ENCODE results near the gene CEMIP.
"Not testable (repeated sequence)": the region's sequence is repeated elsewhere in the genome, so short reads cannot be mapped to it uniquely, and the experiment has no call there.

CEMIP gene

DNA sequence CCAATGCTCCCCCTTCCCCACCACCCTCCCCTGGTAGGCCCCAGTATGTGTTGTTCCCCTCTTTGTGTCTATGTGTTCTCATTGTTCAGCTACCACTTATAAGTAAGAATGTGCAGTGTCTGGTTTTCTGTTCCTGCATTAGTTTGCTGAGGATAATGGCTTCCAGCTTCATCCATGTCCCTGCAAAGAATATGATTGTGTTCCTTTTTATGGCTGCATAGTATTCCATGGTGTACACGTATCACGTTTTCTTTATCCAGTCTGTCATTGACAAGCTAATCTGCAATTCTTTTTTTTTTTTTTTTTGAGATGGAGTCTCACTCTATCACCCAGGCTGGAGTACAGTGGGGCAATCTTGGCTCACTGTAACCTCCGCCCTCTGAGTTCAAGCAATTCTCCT lies 15.9 kb upstream of the CEMIP start:
- DNase-seq, result not testable (repeated sequence)

DNA sequence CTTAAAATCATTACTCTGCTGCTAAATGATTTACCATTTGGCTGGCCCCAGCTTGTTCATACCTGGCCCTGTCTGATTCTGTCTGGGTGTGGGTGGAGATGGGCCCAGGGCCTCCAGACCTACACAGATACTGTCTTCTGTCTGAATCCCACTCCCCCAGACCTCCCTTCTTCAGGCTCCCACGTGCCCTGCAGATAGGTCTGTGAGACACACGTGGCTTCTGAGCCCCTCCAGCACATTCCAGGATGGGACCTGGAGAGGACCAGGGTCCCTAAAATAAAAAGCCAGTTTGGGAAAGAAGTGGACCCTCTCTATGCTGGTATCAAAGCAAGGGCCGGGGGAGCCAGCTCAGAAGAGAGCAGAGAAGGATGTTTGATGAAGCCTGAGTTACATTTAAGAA lies 14.6 kb upstream of the CEMIP start:
- DNase-seq, result no peak

DNA sequence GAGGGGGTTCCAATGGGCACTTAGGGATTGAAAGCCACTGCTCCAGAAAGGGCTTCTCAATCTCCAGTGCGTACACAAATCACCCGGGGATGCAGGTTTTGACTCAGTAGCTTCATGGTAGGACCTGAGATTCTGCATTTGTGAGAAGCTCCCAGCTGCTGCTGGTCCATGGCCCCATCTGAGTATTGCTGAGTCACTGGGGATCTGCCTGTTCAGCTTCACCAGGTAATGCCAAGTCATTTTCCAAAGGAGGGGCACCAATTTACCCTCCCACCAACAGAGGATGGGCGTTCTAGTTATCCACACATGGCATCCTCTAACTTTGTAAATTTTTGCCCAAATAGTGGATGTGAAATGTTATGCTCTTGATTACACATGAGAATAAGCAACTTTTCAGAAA lies 12.9 kb upstream of the CEMIP start:
- DNase-seq, result no peak

DNA sequence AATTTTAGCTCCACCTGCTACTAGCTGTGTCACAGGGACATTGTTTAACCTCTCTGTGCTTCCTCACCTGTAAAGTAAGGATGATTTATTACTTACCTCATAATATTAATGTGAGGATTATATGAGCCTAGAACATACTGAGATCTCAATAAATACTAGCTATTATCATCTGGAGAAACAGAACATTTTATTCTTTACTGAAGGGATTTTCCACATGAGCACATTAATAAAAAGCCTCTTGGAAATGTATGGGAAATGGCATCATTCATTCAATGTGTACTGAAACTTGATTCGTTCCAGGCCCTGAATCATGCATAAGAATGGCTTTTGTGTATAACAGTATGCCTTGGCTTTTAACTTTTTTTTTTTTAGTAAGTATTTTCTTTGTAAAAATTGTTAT lies 11.0 kb upstream of the CEMIP start:
- no peak for DNase-seq

DNA sequence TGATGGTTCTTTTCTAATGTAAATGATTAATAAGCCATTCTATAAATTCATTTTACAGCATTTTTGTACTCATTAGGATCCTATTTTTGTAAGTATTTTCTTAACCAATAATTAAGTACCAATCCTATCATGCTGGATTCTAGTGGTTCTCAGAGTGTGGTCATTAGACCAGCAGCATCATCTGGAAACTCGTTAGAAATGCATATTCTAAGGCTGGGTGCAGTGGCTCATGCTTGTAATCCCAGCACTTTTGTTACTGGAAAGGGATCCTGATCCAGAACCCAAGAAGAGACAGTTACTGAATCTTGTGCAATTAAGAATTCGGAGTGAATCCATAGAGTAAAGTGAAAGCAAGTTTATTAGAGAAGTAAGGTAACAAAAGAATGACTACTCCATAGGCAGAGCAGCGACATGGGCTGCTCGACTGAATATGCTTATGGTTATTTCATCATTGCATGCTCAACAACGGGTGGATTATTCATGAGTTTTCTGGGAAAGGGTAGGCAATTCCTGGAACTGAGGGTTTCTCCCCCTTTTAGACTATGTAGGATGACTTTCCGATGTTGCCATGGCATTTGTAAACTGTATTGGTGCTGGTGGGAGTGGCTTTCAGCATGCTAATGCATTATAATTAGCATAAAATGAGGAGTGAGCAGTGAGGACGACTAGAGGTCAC lies 9.9 kb upstream of the CEMIP start:
- no peak for DNase-seq

DNA sequence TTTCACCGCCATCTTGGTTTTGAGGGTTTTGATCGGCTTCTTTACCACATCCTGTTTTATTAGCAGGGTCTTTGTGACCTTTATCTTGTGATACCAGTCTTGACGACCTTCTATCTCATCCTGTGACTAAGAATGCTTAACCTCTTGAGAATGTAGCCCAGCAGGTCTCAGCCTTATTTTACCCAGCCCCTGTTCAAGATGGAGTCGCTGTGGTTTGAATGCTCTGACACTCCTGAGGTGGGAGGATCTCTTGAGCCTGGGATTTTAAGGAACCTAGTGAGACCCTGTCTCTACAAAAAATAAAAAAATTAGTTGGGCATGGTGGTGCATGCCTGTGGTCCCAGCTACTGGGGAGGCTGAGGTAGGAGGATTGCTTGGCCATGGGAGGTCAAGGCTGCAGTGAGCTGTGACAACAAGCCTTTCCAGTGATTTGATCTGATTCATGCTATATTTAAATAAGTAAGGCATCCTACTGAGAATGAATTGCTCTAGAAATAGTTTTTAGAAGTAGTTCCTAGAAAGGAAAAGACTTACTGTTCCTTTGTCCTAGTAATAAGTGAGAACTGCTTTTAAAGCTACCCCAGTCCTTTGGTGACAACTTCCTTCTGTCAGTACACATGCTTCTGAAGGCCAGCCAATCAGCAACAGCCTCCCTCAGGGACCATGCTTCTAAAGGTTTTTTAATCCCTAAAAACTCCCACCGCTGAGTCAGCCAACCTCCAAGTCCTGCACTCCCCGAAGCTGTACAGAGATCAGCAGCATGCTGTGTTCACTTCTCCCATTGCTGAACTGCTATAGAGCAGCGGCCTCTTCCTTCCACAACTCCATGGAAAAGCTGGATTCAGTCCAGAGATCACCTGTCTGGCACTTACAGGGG lies 9.1 kb upstream of the CEMIP start:
- DNase-seq, result no peak

DNA sequence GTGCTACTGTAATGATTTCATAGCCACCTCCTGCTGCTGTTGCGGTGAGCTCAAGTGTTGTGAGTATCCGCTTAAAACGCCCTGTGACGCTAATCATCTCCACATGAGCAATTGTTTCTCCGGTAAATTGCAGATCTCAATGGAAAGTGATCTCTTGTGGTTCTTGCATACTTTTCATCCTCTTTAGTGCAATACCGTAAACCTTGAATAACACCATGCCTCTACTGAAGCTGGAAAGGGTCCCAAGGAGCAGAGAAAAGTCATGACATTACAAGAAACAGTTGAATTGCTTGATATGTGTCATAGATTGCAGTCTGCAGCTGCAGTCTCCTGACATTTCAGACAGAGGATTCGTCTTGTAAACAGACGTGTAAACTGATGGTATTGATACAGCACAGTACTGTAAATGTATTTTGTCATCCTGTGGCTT lies 6.0 kb upstream of the CEMIP start:
- no peak for DNase-seq

DNA sequence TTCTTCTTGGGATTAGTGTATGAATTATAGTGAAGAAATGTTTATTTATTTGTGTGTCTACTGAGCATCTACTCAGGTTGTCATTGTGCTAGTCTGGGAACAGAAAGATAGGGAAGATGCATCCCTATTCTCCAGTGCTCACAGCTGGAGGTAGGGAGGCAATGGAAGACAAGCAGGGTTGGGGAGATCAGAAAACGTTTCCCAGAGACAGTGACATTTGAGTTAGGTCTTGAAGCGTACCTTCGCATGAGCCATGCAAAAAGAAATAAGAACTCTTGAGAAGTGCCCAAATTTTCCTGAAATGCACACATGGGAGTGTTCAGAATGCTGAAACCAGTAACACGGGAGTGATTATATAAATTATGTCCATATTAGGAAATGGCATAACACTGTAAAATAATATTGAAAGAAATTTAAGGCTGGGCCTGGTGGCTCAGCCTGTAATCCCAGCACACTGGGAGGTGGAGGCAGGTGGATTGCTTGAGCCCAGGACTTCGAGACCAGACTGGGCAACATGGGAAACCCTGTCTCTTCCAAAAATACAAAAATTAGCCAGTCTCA lies 5.3 kb upstream of the CEMIP start:
- no peak for DNase-seq

DNA sequence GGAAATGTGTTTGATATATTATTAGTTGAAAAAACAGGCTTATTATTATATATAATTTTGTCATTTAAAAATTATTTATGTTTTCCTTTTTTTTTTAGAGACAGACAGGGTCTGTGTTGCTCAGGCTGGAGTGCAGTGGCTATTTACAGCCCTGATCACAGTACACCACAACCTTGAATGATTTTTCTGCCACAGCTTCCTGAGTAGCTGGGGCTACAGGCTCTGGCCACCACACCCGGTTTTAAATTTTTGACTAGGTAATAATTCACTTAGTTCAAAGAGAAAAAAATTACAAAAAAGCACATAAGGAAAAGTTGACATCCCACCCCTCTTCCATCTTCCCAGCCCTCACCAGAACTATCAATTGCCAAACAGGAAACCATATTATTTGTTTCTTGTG lies 4.7 kb upstream of the CEMIP start:
- no peak for DNase-seq

DNA sequence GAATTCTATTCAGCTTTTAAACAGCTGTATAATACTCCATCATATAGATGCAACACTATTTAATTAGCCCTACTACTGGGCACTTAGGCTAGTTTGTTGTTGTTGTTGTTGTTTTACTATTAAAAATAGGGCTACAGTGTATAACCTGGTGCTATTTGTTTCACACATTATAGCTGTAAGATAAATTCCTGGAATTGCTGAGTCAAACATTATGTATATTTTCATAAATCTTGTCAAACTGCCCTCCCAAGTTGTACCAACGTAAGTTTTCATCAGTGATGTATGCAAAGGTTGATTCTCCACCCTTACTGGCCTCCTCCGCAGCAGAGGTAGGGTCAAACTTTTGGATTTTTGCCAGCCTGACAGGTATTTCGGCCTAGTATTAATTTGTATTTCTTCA lies 3.8 kb upstream of the CEMIP start:
- DNase-seq, result no peak

DNA sequence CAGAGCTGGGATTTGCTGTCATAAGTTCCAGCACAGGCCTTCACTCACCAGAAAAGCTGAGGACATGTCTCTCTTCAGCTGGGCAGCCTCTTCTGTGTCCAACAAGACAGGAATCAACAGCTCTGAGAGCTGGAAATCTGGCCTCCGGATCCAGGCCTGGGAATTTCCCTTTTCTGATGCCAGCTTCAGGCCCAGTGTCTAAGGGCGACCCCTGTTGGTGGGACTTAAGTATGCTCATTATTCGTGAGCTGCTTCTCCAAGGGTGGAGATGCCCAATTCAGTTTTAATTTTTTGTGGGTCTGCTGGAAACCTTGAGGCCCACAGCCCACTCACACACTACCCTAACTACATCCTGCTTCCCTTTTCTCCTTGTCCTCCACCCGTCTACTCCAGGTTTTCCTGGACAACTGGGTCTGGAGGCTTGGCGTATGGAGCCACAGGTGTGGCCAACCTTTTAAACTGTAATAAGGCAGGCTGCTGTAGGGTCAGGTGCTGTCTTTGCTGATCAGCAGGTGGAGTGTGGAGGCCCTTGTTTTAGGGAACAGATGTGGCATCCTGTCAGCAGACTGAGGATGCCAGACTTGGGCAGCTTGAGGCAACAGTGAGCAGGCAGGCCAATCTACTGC lies 2.6 kb upstream of the CEMIP start:
- peak; percentile 56 for DNase-seq

DNA sequence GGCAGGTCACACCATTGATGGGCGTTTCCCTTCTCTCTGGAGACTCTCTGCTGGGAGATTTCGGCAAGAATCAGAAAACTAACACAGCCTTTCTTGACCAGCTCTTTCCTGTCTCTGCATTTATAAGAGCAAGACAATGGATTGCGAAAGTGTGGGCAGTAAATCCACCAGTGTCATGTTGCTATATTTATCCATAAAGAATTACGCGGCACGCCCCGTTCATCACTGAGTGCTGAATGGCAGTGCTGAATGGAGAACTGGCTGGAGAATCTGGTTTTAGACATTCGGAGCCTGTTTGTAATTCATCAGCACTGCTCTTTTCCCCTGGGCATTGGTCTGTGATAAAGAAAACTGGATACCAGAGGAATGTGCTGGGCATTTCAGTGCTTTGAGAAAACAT lies 2.0 kb upstream of the CEMIP start:
- no peak for DNase-seq

DNA sequence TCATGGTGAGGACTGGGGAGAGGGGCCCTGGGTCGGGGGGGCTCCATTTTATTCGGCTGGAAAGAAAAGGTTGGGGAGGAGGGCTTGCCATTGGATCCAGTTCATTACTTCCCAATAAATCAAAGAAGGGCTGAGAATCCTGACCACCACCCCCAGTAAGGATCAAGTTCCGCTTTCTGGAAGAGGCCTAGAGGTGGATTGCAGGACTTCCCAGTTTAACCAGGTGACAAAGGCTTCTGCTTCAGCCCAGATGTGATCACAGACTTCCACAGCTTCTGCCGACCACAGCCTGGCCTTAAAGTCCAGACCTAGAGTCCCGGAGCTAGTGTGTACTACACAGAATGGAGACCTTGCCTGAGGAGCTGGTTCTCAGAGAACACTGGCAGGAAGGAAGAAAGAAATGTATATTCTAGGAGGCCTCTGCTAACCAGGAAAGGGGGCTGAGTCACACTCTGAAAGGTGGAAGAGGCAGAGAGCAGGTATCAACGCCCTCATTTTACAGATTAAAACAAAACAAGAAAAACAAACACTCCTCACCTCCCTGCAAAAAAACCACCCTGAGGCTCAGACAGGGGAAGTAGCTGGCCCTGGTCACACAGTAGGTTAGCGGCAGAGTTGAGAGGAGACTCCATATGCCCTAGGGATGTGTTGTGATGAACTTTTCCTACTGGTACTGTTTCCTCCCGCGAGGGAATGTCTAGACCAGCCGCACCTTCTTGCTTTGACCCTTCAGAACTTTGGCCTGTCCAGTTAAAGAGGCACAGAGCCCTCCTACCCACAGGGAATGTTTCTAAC lies 1.1 kb upstream of the CEMIP start:
- no peak for DNase-seq

DNA sequence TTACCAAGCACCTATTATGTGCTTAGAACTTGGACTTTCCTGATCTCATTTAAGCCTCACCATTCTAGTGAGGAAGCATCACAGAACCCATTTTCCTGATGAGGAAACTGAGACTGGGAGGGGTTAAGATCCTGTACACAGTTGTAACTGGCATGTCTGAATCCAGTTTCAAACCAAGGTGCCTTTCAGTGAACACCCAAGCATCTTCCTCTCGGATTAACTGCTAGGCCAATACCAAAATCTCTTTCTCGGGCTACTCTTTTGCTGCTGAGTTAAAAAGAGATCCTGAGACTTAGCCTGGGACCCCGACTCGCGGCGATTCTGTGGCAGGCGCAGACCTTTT lies 578 bp upstream of the CEMIP start:
- DNase-seq, result no peak

DNA sequence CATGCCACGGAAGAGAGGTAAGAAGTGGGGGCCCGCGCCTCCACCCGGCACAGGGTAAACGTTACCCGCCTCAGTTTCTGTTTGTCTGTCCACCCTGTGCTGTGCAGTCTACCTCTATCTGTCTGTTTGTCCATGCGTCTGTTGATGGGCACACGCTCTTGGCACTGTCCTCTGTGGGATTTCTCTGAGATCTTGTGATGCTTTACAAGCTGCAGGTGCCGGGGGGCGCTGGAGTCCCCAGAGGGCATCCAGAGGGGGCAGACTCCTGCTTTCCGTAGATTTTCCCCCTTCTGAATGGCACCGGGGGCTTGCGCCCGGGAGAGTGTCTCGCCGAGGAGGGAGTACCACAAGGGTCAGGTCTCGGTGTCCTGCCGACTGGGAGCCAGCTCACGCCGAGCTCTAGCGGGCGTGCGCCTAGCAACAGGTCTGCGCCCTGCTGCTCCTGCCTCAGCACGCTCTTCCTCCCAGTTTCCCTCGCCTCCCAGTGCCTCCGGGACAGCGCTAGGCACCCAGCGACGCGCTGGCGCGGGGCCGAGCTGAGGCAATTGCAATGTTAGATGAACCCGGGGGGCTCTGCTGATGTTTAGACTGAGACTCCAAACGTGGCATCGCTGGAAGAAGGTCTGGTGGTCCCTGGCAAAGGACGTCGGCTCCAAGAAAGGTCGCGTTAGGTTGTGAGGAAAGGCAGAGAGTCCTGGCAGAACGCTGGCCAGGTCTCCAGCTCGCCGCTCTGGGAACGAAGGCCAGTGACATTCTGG lies 667 bp downstream of the CEMIP start:
- DNase-seq, result no peak

DNA sequence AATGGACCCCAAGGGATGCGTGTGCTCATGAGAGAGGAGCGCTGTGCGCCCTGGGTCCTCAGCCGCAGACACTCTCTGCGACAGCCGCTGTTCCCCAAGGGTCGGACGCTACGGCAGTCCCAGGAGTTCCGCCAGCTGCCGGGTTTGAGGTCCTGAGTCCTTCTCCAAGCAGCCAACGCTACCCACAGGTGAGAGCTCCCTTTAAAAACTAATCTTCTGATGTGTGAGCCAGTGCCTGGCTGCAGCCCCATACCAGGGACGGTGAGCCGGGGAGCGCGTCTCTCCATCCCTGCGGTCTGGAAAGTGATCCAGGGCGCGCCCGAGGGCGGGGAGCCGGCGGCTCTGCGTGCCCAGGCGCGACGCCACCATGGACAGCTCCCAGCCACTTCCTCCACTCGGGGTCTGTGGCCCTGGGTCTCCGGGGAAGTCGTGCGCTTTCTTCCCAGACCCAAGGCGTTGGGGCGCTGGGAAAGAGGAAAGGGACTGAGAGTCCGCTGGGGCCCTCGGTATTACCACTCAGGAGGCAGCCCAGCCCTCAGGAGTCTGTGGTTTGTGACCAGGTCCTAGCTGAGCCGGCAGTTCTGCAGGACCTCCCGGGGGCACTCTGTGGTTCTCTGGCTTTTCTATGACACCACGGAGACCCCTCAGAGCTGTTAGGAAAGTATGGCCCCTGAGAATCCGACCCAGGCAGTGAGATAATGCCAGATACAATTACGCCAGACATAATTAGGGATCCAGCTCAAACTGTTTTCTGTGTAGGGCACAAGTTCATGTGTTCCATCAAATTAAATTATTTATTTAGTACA lies 1.4 kb downstream of the CEMIP start:
- DNase-seq, result no peak

DNA sequence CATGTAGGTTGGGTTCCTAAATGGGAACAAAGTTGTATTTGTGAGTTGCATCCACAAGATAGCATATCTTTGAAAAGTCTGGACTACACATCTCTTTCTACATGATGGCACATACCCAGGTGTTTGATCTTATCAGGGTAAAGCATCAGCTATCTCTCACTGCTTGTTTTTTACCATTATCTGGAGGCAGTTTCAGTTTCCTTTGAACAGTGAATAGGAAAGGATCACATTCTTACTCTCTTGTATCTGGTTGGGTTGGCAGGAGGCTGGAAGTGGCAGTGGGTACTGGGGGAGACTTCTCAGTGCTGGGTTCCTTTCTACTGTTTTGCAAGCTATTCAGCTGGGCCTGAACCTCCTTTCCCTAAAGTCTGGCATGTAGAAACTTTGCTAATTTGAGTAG lies 4.1 kb downstream of the CEMIP start:
- no peak for DNase-seq

DNA sequence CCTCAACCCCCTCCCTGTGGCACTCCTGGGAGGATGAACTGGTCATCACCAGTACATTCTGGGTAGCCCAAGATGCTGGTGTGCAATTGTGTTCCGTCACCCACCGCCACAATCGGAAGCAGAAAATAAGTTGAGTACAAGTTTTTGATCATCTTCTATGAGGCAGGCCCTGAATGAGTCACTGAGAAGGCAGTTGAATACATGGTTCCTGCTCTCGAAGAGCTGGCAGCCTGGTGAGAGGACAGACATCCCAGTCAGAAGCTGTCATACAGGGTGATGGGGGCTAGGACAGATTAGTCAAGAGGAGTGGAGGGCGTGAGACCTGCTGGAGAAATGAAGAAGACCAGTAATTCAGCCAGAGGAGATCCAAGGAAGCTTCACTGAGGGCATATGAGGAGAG lies 6.2 kb downstream of the CEMIP start:
- no peak for DNase-seq

DNA sequence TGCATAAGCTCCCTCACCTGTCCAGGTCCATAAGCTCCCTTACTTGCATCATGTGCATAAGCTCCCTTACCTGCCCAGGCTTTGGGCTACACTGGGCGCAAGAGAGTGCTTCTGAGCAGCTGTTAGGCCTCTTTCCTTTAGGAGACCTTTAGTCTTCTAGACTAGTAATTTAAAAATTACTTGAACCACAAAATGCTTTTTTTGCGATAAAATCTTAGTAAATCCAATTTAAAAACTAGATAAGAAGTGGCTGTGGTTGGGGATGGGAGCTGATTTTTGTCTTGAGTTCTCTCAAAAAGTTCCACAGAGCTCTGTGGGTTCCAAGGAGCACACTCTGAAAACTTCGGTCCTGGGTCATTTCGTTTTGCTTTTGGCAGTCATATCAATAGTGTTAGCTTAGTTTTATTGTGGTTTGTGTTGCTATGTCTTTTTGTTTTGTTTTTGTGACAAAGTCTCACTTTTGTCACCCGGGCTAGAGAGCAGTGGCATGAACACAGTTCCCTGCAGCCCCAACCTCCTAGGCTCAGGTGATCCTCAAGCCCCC lies 6.7 kb downstream of the CEMIP start:
- no peak for DNase-seq

DNA sequence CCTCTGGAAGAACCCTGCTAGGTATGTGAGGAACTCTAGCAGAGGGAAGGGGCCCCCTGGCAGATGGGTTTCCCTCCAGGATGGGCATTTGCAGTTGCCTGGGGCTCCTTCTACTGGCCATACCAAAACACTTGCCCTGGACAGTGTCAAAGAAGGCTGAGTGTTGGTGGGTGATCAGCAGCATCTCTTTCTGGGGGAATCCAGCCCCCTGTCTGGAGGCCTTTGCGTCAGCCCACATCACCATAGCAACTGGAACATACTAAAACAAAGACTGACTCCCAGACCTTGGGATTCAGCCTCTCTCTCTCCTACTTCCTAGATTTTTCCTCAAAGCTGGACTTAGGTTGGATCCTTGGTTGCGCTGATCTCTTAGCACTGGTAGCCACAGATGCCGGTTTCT lies 8.1 kb downstream of the CEMIP start:
- no peak for DNase-seq

DNA sequence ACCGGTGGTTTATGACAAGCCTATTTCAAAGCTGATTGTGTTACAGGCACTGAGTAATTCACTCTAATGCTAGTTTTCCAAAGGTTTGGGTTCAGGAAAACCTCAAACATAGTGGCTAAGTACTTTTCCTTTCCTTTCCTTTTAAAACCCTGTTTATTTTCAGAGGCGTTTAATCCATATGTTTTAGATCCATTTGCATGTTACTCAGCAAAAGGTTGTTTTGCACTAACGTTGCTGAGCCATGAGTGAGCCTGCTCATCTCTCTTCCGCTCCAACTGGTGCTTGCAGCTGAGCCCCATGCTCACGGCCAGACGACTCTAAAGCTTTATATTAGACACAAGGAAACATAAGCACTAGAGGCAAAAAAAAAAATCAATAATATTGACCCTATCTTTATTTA lies 9.4 kb downstream of the CEMIP start:
- no peak for DNase-seq
